GM12892 (cell line): ENCODE measurements around the gene CBLN4.

Experiments
- POLR2A ChIP-seq: IDR thresholded peaks from 2 replicates; pipeline ENCODE4 v1.6.1; 2011; ENCODE audit warnings: low read depth, low read length, control low read depth
- POLR2AphosphoS5 ChIP-seq: IDR thresholded peaks from 2 replicates; pipeline ENCODE4 v1.6.1; 2011; ENCODE audit warnings: low read depth, low read length, control low read depth

- TF ChIP-seq POLR2A: no peak
- TF ChIP-seq POLR2AphosphoS5: no peak
Measured at GRCh38 chr20:56014998-56015397, 9.7 kb upstream of the CBLN4 start.
